WTC11 (cell line): ENCODE results near the gene EIF2AK3.

Experiments used
- FOXK1 ChIP-seq: sonication (generic); formaldehyde crosslinking; IDR thresholded peaks from 2 replicates; pipeline ENCODE4 v1.8.0; 2022; ENCODE audit warnings: mild to moderate bottlenecking, moderate library complexity, missing genetic modification reagents
- KAT7 ChIP-seq: sonication (generic); formaldehyde crosslinking; IDR thresholded peaks from 2 replicates; pipeline ENCODE4 v1.8.1; 2023; ENCODE audit warnings: missing genetic modification reagents, mild to moderate bottlenecking, borderline replicate concordance
- PRRX2 ChIP-seq: fragments of 250-450 bp; sonication (Bioruptor Pico); IDR thresholded peaks from 2 replicates; pipeline ENCODE4 v1.8.0; 2021; ENCODE audit warnings: mild to moderate bottlenecking
- ZNF121 ChIP-seq: sonication (generic); formaldehyde crosslinking; IDR thresholded peaks from 2 replicates; pipeline ENCODE4 v1.8.0; 2023; ENCODE audit warnings: missing genetic modification reagents
- TF ChIP-seq, protein P1 (sequence below): fragments of 200-600 bp; IDR thresholded peaks from 2 replicates; pipeline ENCODE4 v1.8.0; 2022; ENCODE audit warnings: antibody characterized with exemption
- TF ChIP-seq, protein P2 (sequence below): sonication (generic); formaldehyde crosslinking; IDR thresholded peaks from 2 replicates; pipeline ENCODE4 v1.8.1; 2022; ENCODE audit warnings: low read depth, missing genetic modification reagents, borderline replicate concordance

GRCh38 chr2:88638123-88638650 lies 10.9 kb upstream of the EIF2AK3 start:
- TF ChIP-seq, protein P1, sequence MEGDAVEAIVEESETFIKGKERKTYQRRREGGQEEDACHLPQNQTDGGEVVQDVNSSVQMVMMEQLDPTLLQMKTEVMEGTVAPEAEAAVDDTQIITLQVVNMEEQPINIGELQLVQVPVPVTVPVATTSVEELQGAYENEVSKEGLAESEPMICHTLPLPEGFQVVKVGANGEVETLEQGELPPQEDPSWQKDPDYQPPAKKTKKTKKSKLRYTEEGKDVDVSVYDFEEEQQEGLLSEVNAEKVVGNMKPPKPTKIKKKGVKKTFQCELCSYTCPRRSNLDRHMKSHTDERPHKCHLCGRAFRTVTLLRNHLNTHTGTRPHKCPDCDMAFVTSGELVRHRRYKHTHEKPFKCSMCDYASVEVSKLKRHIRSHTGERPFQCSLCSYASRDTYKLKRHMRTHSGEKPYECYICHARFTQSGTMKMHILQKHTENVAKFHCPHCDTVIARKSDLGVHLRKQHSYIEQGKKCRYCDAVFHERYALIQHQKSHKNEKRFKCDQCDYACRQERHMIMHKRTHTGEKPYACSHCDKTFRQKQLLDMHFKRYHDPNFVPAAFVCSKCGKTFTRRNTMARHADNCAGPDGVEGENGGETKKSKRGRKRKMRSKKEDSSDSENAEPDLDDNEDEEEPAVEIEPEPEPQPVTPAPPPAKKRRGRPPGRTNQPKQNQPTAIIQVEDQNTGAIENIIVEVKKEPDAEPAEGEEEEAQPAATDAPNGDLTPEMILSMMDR, result no peak
- TF ChIP-seq ZNF121 (CRISPR knock-in tag) (no peak), FOXK1 (no peak), KAT7 (CRISPR knock-in tag) (no peak), PRRX2 (CRISPR knock-in tag) (no peak)
- TF ChIP-seq, protein P2, sequence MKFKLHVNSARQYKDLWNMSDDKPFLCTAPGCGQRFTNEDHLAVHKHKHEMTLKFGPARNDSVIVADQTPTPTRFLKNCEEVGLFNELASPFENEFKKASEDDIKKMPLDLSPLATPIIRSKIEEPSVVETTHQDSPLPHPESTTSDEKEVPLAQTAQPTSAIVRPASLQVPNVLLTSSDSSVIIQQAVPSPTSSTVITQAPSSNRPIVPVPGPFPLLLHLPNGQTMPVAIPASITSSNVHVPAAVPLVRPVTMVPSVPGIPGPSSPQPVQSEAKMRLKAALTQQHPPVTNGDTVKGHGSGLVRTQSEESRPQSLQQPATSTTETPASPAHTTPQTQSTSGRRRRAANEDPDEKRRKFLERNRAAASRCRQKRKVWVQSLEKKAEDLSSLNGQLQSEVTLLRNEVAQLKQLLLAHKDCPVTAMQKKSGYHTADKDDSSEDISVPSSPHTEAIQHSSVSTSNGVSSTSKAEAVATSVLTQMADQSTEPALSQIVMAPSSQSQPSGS (CRISPR knock-in tag), result no peak
